GM15510 (cell line): Measurements from ENCODE around the gene DGAT2.

ENCODE experiments used
- POLR2A ChIP-seq: IDR thresholded peaks from 3 replicates; pipeline ENCODE4 v1.6.1; 2011; ENCODE audit warnings: borderline replicate concordance; ENCODE audit not compliant: insufficient read length; ENCODE audit errors: extremely low read depth

Gene DGAT2

DNA sequence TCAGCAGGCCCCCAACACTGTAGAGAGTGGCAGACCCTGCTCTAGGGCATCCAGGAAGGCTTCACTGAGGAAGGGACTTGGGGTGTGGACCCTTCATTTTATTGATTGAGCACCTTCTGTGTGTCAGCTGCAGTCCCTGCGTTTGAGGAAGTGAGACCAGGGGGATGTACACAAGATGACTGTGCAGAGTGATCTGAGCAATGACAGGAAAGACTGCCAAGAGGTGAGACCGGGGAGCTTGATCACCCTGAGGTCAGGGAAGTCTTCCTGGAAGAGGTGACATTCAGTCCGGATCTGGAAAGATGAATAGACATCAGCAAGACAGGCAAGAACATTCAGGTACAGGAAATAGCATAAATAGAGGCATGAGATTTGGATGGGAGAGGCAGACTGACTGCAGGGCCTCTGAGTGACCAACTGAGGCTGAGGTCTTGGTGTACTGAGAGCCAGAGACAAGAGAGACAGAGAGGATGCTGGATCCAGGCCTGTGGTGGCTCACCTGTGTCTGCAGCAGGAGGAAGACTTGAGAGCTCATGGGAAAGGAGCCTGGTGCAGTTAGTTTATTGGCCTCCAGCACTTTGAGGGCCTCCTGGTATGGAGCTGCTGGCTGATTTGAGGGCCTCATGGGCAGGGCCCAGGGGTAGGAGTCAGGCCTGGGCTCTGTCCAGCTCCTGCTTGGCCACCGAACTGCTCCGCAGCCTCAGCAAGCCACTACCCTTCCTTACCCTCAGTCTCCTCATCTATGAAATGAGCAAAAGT is 5.2 kb downstream of the DGAT2 start:
- TF ChIP-seq POLR2A, result no peak

GRCh38 chr11:75775056-75775455 is 6.5 kb downstream of the DGAT2 start:
- TF ChIP-seq POLR2A, result no peak

DNA sequence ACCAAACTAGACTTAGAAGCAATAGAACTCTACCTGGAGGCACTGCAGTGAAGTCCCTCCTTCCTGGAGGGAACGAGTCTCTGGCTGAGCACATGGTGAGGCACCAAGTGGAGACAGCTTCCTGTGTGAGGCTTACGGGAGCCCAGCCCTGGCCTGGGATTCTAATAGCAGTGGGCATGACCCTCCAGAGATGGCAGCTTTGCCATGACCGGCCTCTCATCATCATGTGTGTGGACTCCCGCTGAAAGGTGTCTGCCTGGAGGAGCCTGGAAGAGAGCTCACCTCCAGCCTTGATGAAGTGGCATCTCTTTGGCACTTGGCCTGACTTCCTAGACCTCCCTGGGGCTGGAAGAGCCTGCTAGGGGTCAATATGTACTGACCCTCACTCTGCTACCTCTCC is 8.0 kb downstream of the DGAT2 start:
- no peak for TF ChIP-seq POLR2A

DNA sequence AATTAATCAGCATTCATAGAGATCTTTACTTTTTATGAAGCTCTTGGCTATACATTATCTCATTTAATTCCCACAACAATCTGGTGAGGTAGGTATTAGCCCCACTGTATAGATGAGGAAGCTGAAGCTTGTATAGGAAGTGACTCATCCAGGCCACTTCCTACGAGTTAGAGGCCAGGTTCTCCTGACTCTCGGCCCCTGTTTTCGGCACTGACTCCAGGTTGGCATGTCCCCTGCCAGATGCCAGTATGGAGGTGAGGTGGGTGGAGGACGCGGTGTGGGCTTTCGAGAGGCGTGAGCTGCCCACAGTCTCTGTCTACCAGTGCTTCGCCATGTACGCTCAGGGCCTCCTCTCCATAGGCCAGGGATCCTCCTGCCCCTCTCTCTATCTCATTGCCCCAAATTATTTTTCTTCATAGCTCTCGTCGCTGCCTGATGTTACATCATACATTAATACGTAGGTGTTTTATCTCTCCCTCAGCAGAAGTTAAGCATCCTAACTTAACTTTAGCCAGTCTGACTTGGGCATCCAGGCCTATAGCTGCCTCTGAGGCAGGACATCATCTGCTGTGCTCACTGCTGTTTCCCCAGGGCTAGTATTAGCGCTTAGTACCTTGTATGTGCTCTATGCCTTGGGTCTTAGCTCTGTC is 9.0 kb downstream of the DGAT2 start:
- no peak for TF ChIP-seq POLR2A

- no peak for TF ChIP-seq POLR2A
Measured at GRCh38 chr11:75778962-75779361, 10.4 kb downstream of the DGAT2 start.

DNA sequence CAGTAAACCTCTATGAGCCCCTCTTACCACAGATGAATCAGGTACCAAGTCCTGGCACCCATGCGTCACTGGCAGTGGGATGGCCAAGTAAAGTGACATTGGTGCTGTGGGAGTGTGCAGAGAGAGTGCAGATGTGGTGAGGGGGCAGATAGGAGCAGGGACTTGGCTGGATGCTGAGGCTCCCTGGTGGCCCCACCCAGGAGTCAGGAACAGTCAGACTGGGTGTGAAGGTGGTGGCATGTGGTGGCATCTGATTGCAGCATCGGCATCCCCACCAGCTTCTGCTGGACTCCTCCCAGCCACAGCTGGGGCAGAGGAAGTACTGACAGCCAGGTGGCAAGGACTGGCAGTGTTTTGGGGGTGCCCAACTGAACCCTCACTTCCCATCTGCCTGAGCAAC is 11.4 kb downstream of the DGAT2 start:
- TF ChIP-seq POLR2A, result no peak

GRCh38 chr11:75780888-75781287 is 12.3 kb downstream of the DGAT2 start:
- no peak for TF ChIP-seq POLR2A

- no peak for TF ChIP-seq POLR2A
Measured at GRCh38 chr11:75781296-75781695, 12.7 kb downstream of the DGAT2 start.

DNA sequence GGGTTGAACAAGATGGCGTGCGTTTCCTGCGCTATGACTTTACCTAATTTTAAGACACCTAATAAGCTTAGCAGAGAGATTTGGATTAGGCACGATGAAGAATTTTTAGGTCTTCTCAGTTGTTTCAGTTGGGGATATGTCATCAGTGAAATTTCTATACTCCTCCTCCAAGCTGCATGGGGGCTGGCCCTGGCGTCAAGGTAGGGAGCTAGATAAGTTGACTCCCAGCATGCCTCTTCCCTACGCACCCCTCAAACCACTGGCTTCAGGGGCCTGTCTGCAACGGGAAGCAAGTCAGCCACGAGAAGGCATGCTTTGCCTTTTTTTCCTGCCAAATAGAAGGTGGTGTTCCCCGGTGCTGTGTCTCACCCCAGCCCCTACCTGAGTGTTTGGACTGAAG is 13.3 kb downstream of the DGAT2 start:
- TF ChIP-seq POLR2A, result no peak

DNA sequence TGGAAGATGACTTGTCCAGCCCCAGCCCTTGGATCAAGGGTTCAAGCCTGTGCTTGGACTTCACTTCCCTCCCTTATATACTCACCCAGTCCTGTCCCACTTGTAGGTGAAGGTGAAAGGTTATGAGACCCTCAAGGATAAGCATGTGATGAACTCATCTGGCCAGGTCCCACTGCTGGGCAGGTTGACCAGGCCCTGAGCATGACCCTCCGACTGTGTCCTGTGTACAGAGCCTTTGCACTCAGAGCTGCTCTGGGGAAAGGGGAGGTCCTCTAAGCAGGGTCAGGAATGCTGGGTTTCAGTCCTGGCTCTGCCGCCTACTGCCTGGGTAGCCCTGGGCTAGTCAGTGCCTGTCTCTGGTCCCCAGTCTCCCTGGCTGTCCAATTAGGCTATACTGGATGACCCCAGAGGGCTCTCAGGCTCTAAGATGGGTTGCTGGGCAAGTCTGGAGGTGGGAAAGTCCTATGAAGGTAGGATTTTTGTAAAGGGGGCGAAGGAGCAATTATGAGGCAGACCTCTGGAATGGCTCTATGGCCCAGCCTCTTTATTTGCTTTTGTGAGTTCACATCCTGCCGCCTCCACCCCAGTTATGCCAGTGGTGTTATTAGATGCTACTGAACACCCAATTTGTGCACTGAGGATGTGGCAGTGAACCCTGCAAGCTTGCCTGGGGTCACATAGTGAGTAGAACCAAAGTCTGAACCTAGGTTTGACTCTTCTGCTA is 14.1 kb downstream of the DGAT2 start:
- no peak for TF ChIP-seq POLR2A

DNA sequence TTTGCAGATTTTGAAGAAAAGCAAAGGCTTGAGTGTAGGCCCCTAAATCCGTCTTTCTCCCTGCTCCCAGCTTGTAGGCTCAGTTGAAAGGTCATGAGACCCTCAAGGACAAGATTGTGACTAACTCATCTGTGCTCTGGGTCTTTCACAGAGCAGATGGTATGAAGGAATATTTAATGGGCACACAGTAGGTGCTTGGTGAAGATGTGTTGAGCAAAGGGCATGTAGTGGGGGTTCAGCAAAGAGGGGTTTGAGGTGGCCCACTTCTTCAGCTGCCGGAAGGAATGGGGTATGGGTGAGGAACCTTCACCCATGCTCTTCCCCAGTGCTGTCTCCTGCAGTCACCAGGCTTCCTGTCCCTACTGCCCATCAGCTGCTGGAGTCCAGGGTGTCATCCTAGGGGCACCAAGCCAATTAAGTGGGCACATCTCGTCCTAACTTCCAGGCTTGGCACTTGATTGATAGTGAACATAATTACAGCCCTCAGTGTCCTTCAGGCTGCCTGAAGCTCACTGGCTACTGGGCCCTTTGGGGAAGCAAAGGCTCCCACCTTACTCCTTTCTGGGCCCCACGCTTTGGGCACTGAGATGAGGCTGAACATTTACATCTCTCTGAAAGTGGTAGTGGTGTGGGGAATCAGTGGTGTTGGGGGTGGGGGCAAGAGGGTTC is 15.0 kb downstream of the DGAT2 start:
- no peak for TF ChIP-seq POLR2A

DNA sequence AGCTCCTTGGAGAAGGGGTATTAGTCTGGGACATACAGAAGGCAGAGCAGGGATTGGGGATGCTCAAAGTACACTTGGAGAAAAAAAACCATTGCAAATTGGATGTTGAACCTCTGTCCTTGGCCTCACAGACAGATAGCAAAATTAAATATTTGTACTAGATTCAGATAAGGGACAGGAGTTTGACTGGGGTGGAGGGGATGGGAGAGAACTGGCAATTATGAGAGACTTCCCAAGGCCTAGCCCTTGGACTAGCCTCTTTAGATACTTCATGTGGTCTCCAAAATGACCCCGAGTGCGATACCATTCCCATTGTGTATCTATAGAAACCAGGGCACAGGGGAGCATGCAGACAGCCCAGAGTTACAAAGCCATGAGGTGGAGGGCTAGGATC is 15.5 kb downstream of the DGAT2 start:
- no peak for TF ChIP-seq POLR2A

DNA sequence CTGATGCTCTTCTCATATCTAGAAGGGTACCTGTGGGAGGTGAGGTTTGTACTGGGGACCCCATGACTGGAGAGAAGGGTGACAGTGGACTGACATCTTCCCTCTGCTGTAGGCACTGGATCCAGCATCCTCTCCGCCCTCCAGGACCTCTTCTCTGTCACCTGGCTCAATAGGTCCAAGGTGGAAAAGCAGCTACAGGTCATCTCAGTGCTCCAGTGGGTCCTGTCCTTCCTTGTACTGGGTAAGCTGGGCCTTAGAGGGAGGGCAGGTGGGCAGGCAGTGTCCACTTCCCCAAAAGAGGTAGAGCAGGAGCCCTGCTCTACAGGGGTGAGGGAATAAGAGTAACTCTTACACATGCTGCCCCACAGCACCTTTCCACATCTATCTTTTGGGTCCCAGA is 15.9 kb downstream of the DGAT2 start:
- TF ChIP-seq POLR2A, result no peak

- TF ChIP-seq POLR2A, result no peak
Measured at GRCh38 chr11:75785187-75785586, 16.6 kb downstream of the DGAT2 start.

DNA sequence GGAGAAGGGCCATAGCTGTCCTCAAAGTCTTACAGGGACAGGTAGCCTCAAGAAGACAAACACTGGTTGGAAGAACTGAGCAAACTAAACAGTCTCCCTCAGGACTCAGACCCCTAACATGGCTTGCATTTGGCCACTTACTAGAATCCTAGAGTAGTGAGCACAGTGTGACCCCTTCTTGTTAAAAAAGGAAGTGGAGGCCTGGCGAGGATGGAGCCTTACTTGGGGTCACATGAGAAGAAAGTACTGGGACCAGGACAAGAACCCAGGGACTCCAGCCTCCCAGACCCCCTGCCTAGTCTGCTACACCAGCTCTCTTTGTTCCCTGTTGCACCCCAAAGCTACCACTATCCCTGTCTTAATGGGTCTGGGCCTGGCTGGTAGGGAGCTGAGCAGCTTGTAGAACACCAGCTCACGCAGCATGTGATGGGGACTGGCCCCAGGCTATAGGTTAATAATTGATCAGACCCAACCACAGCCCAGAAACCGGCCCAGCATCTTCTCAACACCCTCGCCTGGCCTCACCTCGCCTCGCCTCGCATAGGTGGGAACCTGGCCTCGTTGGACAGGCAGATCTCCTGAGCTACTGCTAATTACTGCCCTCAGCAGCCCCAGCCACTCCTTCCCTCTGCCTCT is 17.6 kb downstream of the DGAT2 start:
- TF ChIP-seq POLR2A, result no peak
